Activated effector memory CD4-positive, alpha-beta T cell treated with anti-CD3 and anti-CD28 coated beads, Interleukin-2, amount 50 U/mL, for 16 hours (primary cell): ENCODE measurements around the gene DRC7.
"Not testable (repeated sequence)": the region's sequence is repeated elsewhere in the genome, so short reads cannot be mapped to it uniquely, and the experiment has no call there.

Experiments used
- DNase-seq: peaks from one replicate; pipeline ENCODE4 v3.0.0-alpha.2; 2020

The DRC7 gene

GRCh38 chr16:57722210-57722499, 27.5 kb downstream of the DRC7 start:
- no peak for DNase-seq

GRCh38 chr16:57722651-57723050, 28.0 kb downstream of the DRC7 start:
- no peak for DNase-seq

GRCh38 chr16:57723170-57723569, 28.6 kb downstream of the DRC7 start:
- no peak for DNase-seq

GRCh38 chr16:57724531-57724930, 29.9 kb downstream of the DRC7 start:
- no peak for DNase-seq

GRCh38 chr16:57725151-57725550, 30.5 kb downstream of the DRC7 start:
- DNase-seq = no peak

GRCh38 chr16:57725554-57725953, 30.9 kb downstream of the DRC7 start:
- DNase-seq = no peak

- no peak for DNase-seq
These were observed 31.4 kb downstream of the DRC7 start for GRCh38 chr16:57725976-57726375.

GRCh38 chr16:57726433-57726947, 31.9 kb downstream of the DRC7 start:
- no peak for DNase-seq

DNA sequence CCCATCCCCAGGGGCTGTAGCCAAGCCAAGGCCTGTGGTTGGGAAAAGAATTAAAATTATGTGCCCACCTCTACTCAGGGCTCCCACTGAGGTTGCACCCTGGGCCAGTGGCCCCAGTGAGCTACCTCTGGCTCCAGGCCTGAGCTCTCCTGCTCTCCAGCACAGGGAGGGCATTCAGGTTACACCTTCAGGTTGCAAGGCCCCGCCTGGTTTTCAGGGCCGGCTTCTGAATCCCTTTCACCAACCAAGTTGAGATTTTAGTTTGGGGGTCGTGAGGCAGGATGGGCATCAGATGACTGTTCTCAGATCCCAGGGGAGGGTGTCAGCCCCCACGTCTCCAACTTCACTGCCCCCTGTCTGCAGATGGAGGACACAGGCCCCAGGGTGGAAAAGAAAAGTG, 33.0 kb downstream of the DRC7 start:
- no peak for DNase-seq

DNA sequence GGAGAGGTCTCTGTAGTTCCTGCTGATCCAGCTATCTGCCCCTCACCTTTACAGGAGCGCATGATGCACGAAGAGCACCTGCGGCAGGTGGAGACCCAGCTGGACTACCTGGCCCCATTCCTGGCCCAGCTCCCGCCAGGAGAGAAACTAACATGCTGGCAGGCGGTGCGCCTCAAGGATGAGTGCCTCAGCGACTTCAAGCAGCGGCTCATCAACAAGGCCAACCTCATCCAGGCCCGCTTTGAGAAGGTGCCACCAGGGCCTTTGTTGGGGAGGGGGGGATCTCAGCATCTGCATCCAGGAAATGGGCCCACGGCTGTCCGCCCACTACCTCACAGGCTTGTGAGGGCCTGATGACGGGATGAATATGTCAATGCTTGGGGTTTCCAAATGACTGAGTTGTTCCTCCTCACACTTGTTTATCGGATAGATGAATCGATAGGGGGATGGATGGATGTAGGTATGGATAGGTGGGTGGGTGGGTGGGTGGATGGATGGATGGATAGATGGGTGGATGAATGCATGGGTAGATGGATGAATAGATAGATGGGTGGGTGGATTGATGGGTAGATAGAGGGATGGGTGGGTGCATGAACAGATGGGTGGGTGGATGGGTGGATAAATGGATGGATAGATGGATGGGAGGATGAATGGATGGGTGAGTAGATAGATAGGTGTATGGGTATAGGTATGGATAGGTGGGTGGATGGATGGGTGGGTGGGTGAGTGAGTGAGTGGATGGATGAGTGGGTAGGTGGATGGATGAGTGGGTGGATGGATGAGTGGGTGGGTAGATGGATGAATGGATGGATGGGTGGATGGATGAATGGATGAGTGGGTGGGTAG, 34.0 kb downstream of the DRC7 start:
- DNase-seq = no peak

GRCh38 chr16:57729182-57729484, 34.5 kb downstream of the DRC7 start:
- DNase-seq = no peak

DNA sequence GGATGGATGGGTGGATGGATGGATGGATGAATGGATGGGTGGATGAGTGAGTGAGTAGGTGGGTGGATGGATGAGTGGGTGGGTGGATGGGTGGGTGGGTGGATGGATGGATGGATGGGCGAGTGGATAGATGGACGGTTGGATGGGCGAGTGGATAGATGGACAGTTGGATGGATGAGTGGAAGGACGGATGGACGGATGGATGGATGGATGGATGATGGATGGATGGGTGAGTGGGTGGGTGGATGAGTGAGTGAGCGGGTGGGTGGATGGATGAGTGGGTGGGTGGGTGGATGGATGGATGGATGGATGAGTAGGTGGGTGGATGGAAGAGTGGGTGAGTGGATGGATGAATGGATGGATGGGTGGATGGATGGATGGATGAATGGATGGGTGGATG, 35.2 kb downstream of the DRC7 start:
- DNase-seq = not testable (repeated sequence)

GRCh38 chr16:57730771-57731730, 36.4 kb downstream of the DRC7 start:
- peak; percentile 41 for DNase-seq

DNA sequence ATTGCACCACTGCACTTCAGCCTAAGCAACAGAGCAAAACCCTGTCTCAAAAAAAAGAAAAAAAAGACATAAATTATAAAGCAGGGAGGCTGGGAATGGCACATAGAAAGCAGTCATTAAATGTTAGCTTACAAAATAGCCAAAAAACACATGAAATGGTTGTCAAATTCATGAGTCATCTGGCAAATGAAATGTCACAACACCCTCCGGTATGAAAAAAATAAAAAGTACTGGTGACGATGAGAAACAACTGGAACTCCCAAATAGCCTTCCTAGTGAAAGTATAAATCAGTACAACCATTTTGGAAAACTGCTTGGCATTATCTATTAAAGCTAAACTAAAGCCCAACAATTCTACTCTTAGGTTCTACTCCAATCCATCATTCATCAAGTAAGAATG, 37.4 kb downstream of the DRC7 start:
- no peak for DNase-seq

DNA sequence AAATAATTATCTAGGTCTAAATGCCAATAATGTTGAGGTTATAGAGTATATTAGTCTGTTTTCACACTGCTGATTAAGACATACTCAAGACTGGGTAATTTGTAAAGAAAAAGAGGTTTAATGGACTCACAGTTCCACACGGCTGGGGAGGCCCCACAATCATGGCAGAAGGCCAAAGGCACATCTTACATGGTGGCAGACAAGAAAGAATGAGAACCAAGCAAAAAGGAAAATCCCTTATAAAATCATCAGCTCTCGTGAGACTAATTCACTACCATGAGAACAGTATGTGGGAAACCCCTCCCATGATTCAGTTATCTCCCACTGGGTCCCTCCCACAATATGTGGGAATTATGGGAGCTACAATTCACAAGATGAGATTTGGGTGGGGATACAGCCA, 38.1 kb downstream of the DRC7 start:
- DNase-seq = peak; percentile 33

DNA sequence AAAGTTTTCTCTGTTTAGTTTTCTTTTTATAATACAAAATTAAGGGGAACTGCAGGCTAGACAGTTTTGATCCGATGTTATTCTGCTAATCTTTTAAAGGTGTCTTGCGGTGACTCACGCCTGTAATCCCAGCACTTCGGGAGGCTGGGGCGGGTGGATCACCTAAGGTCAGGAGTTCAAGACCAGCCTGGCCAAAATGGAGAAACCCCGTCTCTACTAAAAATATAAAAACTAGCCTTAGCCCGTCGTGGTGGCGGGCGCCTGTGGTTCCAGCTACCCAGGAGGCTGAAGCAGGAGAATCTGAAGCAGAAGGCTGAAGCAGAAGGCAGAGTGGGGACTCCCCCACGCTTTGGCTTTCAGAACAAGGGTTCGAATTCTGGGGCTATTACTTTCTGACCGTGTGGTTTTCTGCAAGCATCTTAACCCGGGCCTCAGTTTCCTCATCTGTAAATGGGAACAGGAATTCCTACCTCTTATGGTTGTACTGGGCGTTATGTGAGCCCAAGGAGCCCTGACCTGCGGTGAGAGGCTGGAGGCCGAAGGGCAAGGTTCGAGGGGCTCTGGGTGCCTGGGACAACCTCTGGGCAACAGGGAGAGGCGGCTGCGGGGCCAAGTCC, 39.8 kb downstream of the DRC7 start:
- DNase-seq = peak; percentile 59

DNA sequence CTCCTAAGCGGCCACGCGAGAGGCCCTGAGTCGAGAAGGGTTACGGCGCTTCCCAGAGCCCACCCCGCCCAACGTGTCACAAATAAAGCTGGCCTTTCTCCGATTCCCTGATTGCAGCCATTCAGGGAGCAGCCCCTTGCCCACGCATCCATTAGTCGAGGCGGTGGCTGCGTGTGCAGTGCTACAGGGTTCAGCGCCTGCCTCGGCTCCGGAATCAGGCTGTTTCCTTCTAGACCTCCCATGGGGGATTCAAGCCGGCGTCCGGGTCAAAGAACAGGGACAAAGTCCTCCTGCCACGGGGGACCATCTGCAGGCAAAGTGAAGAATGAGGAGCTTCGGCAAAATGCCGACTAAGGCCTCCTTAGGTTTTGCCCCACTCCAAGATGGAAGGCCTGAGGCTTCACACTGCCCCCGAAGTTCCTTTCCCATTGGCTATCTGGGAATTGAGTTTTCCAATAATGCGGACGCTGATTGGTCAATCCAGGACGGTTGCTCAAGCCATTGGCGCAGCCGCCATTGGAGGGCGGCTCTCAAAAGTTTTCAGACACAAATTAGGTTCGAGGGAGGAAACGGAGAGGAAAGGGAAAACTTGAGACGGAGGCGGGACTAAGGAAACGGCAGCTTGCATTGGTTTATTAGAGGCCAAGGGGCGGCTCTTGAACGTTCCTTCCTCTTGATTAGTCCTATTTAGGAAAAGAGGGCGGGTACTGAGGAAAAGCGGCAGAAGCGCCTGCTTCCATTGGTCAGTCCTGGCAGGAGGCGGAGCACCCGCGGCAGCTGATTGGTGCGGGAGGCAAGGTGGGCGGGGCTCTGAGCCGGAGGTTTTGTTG, 40.5 kb downstream of the DRC7 start:
- DNase-seq = peak; percentile 99

- no peak for DNase-seq
These were observed 41.3 kb downstream of the DRC7 start, which contains the start of gene KATNB1 for GRCh38 chr16:57735755-57736418. Gene KATNB1, plus strand, starts transcription at chr16:57735770. Its CDS starts 1,474 bp downstream, at chr16:57737244.

GRCh38 chr16:57736419-57737351, 42.1 kb downstream of the DRC7 start:
- DNase-seq = peak; percentile 80

DNA sequence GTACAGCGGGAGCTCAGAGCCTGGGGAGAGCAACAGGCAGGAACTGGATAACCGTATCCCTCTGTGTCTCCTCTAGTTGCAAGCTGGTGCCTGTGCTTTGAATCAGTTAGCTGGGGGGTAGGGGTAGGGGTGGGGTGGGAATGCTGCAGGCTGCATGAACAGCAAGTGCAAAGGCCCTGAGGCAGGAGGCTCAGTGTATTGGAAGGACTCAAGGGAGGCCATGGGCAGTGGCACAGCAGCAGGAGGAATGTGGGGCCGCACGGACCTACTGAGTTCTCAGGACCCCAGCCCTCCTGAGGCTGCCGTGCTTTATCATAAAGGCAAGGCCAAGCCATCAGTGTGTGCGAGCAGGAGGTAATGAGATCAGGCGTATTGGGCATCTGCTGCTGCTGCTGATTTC, 44.2 kb downstream of the DRC7 start:
- no peak for DNase-seq
